ENCODE data around the gene GBF1. TPM values are rescaled to one million over a fixed set of nuclear protein-coding genes. Genes with fewer than 3 reads are reported as not detected.

The GBF1 gene
- total and polyA plus RNA-seq, 10 of the 15 experiments (the other 5 are each of a cell fraction or from before 2014, with no cell fraction given), result 0.82 to 42.0 (median 21.8) TPM

DNA sequence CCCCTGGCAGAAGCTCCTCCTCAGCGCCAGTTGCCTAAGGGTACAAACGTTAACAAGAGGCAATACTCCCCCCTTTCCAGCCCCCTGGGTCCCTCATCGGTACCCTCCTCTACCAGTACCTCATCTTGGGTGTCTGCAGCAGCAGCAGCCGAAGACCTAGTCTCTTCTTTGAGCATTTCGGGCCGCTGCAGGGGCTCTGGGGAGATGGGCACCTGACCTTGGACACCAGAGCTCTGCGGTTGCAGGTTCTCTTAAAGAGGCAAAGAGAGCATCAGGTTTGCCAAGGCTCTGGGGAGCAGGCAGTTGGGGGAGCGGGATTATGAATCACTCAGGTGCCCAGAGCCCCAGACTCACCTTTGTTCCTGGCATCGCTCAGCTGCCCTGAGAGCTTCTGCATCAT is 178.8 kb downstream of the GBF1 start:
- RAD21 ChIA-PET (ENCODE audit: unreplicated experiment), result interaction anchor here (0.9 kb wide), 1 partner anchor 227 kb away, joined by 3 read pairs; no protein-coding TSS in a partner anchor
- ATAC-seq (no peak), FAIRE-seq (no peak), DNase-seq (ENCODE audit: low read depth, low spot score) (no peak)
- Histone ChIP-seq H3K36me3 (ENCODE audit: control insufficient read depth in 2 of 2, insufficient read depth in 2 of 2, low read length in 1 of 2) (peaks cover 0 to 5% of the 10 kb centered on the region in 2 experiments; a peak in 2 of 4 replicates), H3K27me3 (replicated peaks in 1 of 2; ENCODE audit: control insufficient read depth in 2 of 2, insufficient read depth in 2 of 2, low read length in 1 of 2) (no peaks in the 10 kb centered on the region), H3K9ac (ENCODE audit: control insufficient read depth, insufficient read depth, low read length) (no peak overlapping the region), H3K4me2 (ENCODE audit: control insufficient read depth, insufficient read depth) (no peak overlapping the region), H3K27ac (ENCODE audit: control insufficient read depth, insufficient read depth) (no peak overlapping the region), H3K9me3 (replicated peaks; ENCODE audit: control insufficient read depth, insufficient read depth, low read length) (no peaks in the 10 kb centered on the region), H3K79me2 (ENCODE audit: control insufficient read depth, insufficient read depth, low read length) (peaks cover 7% of the 10 kb centered on the region), H3K4me3 (no peak overlapping the region), H2AFZ (ENCODE audit: control insufficient read depth, low read depth, low read length) (no peak overlapping the region), H4K20me1 (ENCODE audit: control insufficient read depth, insufficient read depth) (peaks cover 2% of the 10 kb centered on the region; the same call in 1 of the 2 replicates), H3K4me1 (ENCODE audit: control insufficient read depth, insufficient read depth, low read length) (peaks cover 18% of the 10 kb centered on the region)
- no peak for TF ChIP-seq STAT1 (conservative IDR thresholded peaks at IDR 0.05)
- no peak for TF ChIP-seq MTA3 (IDR thresholded peaks at IDR 0.05; ENCODE audit: borderline replicate concordance, low read length)
- no peak for TF ChIP-seq TCF7 (IDR thresholded peaks at IDR 0.05; ENCODE audit: borderline replicate concordance)
- TF ChIP-seq, protein P1, sequence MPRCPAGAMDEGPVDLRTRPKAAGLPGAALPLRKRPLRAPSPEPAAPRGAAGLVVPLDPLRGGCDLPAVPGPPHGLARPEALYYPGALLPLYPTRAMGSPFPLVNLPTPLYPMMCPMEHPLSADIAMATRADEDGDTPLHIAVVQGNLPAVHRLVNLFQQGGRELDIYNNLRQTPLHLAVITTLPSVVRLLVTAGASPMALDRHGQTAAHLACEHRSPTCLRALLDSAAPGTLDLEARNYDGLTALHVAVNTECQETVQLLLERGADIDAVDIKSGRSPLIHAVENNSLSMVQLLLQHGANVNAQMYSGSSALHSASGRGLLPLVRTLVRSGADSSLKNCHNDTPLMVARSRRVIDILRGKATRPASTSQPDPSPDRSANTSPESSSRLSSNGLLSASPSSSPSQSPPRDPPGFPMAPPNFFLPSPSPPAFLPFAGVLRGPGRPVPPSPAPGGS (IDR thresholded peaks at IDR 0.05; ENCODE audit: borderline replicate concordance, insufficient read depth, low read depth, low read length, poor library complexity, severe bottlenecking), result no peak
- TF ChIP-seq, protein P2, sequence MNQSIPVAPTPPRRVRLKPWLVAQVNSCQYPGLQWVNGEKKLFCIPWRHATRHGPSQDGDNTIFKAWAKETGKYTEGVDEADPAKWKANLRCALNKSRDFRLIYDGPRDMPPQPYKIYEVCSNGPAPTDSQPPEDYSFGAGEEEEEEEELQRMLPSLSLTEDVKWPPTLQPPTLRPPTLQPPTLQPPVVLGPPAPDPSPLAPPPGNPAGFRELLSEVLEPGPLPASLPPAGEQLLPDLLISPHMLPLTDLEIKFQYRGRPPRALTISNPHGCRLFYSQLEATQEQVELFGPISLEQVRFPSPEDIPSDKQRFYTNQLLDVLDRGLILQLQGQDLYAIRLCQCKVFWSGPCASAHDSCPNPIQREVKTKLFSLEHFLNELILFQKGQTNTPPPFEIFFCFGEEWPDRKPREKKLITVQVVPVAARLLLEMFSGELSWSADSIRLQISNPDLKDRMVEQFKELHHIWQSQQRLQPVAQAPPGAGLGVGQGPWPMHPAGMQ (IDR thresholded peaks at IDR 0.05; ENCODE audit: borderline replicate concordance), result no peak
- TF ChIP-seq, protein P3, sequence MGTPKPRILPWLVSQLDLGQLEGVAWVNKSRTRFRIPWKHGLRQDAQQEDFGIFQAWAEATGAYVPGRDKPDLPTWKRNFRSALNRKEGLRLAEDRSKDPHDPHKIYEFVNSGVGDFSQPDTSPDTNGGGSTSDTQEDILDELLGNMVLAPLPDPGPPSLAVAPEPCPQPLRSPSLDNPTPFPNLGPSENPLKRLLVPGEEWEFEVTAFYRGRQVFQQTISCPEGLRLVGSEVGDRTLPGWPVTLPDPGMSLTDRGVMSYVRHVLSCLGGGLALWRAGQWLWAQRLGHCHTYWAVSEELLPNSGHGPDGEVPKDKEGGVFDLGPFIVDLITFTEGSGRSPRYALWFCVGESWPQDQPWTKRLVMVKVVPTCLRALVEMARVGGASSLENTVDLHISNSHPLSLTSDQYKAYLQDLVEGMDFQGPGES (IDR thresholded peaks at IDR 0.05), result no peak
- TF ChIP-seq DPF2 (IDR thresholded peaks at IDR 0.05), result no peak
- no peak for TF ChIP-seq SMAD1 (IDR thresholded peaks at IDR 0.05; ENCODE audit: low read depth, partially characterized antibody)
- TF ChIP-seq NR2C1 (IDR thresholded peaks at IDR 0.05), result no peak
- TF ChIP-seq, protein P4, sequence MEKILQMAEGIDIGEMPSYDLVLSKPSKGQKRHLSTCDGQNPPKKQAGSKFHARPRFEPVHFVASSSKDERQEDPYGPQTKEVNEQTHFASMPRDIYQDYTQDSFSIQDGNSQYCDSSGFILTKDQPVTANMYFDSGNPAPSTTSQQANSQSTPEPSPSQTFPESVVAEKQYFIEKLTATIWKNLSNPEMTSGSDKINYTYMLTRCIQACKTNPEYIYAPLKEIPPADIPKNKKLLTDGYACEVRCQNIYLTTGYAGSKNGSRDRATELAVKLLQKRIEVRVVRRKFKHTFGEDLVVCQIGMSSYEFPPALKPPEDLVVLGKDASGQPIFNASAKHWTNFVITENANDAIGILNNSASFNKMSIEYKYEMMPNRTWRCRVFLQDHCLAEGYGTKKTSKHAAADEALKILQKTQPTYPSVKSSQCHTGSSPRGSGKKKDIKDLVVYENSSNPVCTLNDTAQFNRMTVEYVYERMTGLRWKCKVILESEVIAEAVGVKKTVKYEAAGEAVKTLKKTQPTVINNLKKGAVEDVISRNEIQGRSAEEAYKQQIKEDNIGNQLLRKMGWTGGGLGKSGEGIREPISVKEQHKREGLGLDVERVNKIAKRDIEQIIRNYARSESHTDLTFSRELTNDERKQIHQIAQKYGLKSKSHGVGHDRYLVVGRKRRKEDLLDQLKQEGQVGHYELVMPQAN (conservative IDR thresholded peaks at IDR 0.05), result no peak
- TF ChIP-seq, protein P5, sequence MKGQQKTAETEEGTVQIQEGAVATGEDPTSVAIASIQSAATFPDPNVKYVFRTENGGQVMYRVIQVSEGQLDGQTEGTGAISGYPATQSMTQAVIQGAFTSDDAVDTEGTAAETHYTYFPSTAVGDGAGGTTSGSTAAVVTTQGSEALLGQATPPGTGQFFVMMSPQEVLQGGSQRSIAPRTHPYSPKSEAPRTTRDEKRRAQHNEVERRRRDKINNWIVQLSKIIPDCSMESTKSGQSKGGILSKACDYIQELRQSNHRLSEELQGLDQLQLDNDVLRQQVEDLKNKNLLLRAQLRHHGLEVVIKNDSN (IDR thresholded peaks at IDR 0.05; ENCODE audit: borderline replicate concordance, extremely low read length, insufficient read depth, low read depth, low read length), result no peak
- TF ChIP-seq NR2C2 (IDR thresholded peaks at IDR 0.05; ENCODE audit: borderline replicate concordance, control insufficient read depth, insufficient read length, low read depth), result no peak
- no peak for TF ChIP-seq PML (IDR thresholded peaks at IDR 0.05; ENCODE audit: low read length)
- no peak for TF ChIP-seq ZNF217 (IDR thresholded peaks at IDR 0.05)
- TF ChIP-seq HDAC6 (IDR thresholded peaks at IDR 0.05; ENCODE audit: unreplicated experiment), result no peak
- no peak for TF ChIP-seq NFXL1 (IDR thresholded peaks at IDR 0.05; ENCODE audit: borderline replicate concordance)
- in situ Hi-C loops (cut with MboI) (no loop called here), intact Hi-C loops (cut with micrococcal nuclease; ENCODE audit: unreplicated experiment) (no loop called here)
- SMC1A ChIA-PET (ENCODE audit: uncharacterized antibody, unreplicated experiment), result interaction anchor here (1.9 kb wide), 1 partner anchor 25 kb away, joined by 5 read pairs; no protein-coding TSS in a partner anchor
- no TSS peak for BruUV-seq (replicated peaks)
- WGBS (ENCODE audit: insufficient coverage, insufficient replicate concordance, low lambda C conversion rate, missing lambda C conversion rate), result 83% methylated on average over 9 of the region's 9 CpGs
- POLR2A ChIA-PET, result interaction anchor here (1.2 to 4.9 kb wide), 3 partner anchors 12 to 30 kb away, joined by 3 to 28 read pairs (median 5); partner anchors contain the start of gene C10orf95
- CTCF ChIA-PET, result interaction anchor here (0.7 to 5.6 kb wide), 6 partner anchors 10 to 194 kb away, joined by 5 to 90 read pairs (median 20); partner anchors contain the start of gene NFKB2

Data from GM12878 (cell line).